GM23248 (cell line): Measurements from ENCODE around the gene MEMO1. TPM values are rescaled to one million over a fixed set of nuclear protein-coding genes. Genes with fewer than 3 reads are reported as not detected.

Experiments
- DNase-seq: peaks from one replicate; pipeline ENCODE4 v3.0.0-alpha.2; 2015
- H2AFZ ChIP-seq: fragments of 200-600 bp; sonication (generic); 2 replicates; pipeline ENCODE4 v1.6.1; 2016; ENCODE audit warnings: antibody characterized with exemption
- H3F3A ChIP-seq: fragments of 200-600 bp; sonication (generic); 2 replicates; pipeline ENCODE4 v1.6.1; 2016; ENCODE audit warnings: mild to moderate bottlenecking, antibody characterized with exemption, mixed run types; ENCODE audit not compliant: insufficient read depth
- H3K27ac ChIP-seq: fragments of 200-600 bp; sonication (generic); 2 replicates; pipeline ENCODE4 v1.5.1; 2016; ENCODE audit warnings: mild to moderate bottlenecking
- H3K27me3 ChIP-seq: fragments of 200-600 bp; sonication (generic); replicated peaks from 2 replicates; pipeline ENCODE4 v1.6.1; 2016; ENCODE audit warnings: mild to moderate bottlenecking; ENCODE audit not compliant: insufficient read depth
- H3K36me3 ChIP-seq: fragments of 200-600 bp; sonication (generic); 2 replicates; pipeline ENCODE4 v1.6.1; 2016; ENCODE audit warnings: low read depth, mild to moderate bottlenecking
- H3K4me1 ChIP-seq: fragments of 200-600 bp; sonication (generic); 2 replicates; pipeline ENCODE4 v1.6.1; 2016; ENCODE audit warnings: mild to moderate bottlenecking; ENCODE audit not compliant: insufficient read depth
- H3K4me2 ChIP-seq: fragments of 200-600 bp; sonication (generic); one replicate; pipeline ENCODE4 v1.6.1; 2016; ENCODE audit warnings: mild to moderate bottlenecking; ENCODE audit not compliant: unreplicated experiment
- H3K4me3 ChIP-seq: fragments of 200-600 bp; sonication (generic); 2 replicates; pipeline ENCODE4 v1.5.1; 2016; ENCODE audit warnings: mild to moderate bottlenecking
- H3K79me2 ChIP-seq: fragments of 200-600 bp; sonication (generic); 2 replicates; pipeline ENCODE4 v1.6.1; 2016; ENCODE audit warnings: mild to moderate bottlenecking; ENCODE audit not compliant: insufficient read depth
- H3K9ac ChIP-seq: fragments of 200-600 bp; sonication (generic); 2 replicates; pipeline ENCODE4 v1.6.1; 2016; ENCODE audit warnings: mild to moderate bottlenecking
- H3K9me2 ChIP-seq: fragments of 200-600 bp; sonication (generic); 2 replicates; pipeline ENCODE4 v1.6.1; 2016; ENCODE audit warnings: mixed run types, mild to moderate bottlenecking, moderate library complexity; ENCODE audit not compliant: insufficient read depth
- H3K9me3 ChIP-seq: fragments of 200-600 bp; sonication (generic); one replicate; pipeline ENCODE4 v1.6.1; 2017; ENCODE audit warnings: low read depth
- H4K20me1 ChIP-seq: fragments of 200-600 bp; sonication (generic); 2 replicates; pipeline ENCODE4 v1.6.0; 2016; ENCODE audit not compliant: insufficient read depth
- EZH2 ChIP-seq: fragments of 200-600 bp; sonication (generic); IDR thresholded peaks from 2 replicates; pipeline ENCODE4 v1.6.1; 2018; ENCODE audit warnings: antibody characterized with exemption, mild to moderate bottlenecking; ENCODE audit not compliant: insufficient read depth, poor library complexity, severe bottlenecking
- EZH2phosphoT487 ChIP-seq: fragments of 200-600 bp; sonication (generic); IDR thresholded peaks from 2 replicates; pipeline ENCODE4 v1.6.1; 2018; ENCODE audit warnings: antibody characterized with exemption, moderate library complexity, mild to moderate bottlenecking, low read depth; ENCODE audit not compliant: insufficient read depth
- WGBS, 2 experiments: methylation state at CpG; one replicate each; pipeline ENCODE4 v1.1.6; 2015 to 2017; ENCODE audit warnings: low lambda C conversion rate in 2 of 2, low coverage in 1 of 2; ENCODE audit errors: missing lambda C conversion rate in 2 of 2; 5-methylcytosine and 5-hydroxymethylcytosine counted together
- in situ Hi-C: fragments of 300-500 bp; cut with MboI; formaldehyde crosslinking; loops from 2 replicates; pipeline ENCODE4 v1.15.0; 2020
- polyA plus RNA-seq: library from polyadenylated mRNA; unstranded; fragments of >200 nt; fragmentation: Nextera tagmentation; extraction: Ambion mirVana; gene quantifications from 2 replicates; pipeline ENCODE4 v1.2.1, GENCODE V29; 2016
- total RNA-seq: library from RNA; depleted of rRNA; stranded (reverse); fragments of >200 nt; shearing (Covaris generic); gene quantifications from 2 replicates; pipeline ENCODE4 v1.2.3, GENCODE V29; 2014; rRNA removed

MEMO1 gene
- total and polyA plus RNA-seq, 2 experiments from 2014 or later: 36.2 to 46.3 TPM

DNA sequence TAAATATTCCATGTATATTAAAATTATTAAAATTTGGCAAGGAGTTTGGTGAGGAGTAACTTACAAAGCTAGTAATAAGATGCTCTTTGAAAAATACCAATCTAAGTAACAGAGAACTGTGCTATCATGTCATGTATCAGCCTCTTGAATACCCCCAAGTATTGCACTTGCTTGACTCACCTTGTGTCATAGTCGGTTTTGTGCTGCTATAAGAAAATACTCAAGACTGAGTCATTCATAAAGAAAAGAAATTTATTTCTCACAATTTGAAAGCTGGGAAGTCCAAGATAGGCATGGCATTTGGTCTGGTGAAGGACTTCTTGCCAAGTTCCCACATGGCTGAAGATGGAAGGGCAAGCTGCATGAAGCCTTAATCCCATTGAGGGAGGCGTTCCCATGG lies 179.2 kb downstream of the MEMO1 start:
- Histone ChIP-seq H2AFZ (no peak overlapping the region), H4K20me1 (no peaks in the 10 kb centered on the region), H3K79me2 (no peaks in the 10 kb centered on the region), H3K4me1 (no peaks in the 10 kb centered on the region), H3K4me3 (no peak overlapping the region), H3K36me3 (no peaks in the 10 kb centered on the region), H3K27ac (no peak overlapping the region), H3K27me3 (no peaks in the 10 kb centered on the region), H3K9ac (no peak overlapping the region), H3K9me3 (no peaks in the 10 kb centered on the region), H3F3A (no peaks in the 10 kb centered on the region), H3K4me2 (no peak overlapping the region), H3K9me2 (no peaks in the 10 kb centered on the region)
- WGBS, 2 experiments: 55 to 58% methylated on average over 2 of the region's 2 CpGs
- peak; percentile 34 for DNase-seq
- in situ Hi-C loops: no loop called here
- TF ChIP-seq EZH2: no peak
- no peak for TF ChIP-seq EZH2phosphoT487

DNA sequence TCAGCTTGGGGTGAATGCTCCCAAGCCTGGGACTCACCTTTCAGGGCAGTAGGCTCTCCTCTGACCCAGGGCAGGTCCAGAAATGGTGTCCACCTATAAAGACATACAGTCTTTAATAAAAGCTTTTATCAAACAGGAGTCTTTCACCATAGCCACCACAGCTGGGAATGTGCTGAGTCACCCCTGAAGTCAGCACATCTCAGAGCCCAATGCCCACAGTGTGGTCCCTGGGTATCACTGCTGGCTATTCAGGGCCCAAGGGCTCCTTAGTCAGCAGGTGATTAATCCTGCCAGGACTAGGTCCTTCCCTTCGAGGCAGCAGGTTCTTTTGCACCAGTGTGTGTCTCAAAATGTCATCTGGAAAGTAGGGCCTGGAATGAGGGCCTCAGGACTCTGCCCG lies 181.9 kb downstream of the MEMO1 start:
- Histone ChIP-seq H4K20me1 (no peaks in the 10 kb centered on the region), H3K27ac (no peak overlapping the region), H3K79me2 (no peaks in the 10 kb centered on the region), H3F3A (no peaks in the 10 kb centered on the region), H3K4me1 (no peaks in the 10 kb centered on the region), H3K9me3 (no peaks in the 10 kb centered on the region), H3K27me3 (no peaks in the 10 kb centered on the region), H3K9ac (no peak overlapping the region), H3K4me3 (no peak overlapping the region), H3K9me2 (no peaks in the 10 kb centered on the region), H3K36me3 (no peaks in the 10 kb centered on the region), H3K4me2 (no peak overlapping the region), H2AFZ (no peak overlapping the region)
- no peak for DNase-seq
- in situ Hi-C loops: no loop called here
- 54 to 56% methylated on average over 2 of the region's 2 CpGs for WGBS, 2 experiments
- TF ChIP-seq EZH2 (no peak), EZH2phosphoT487 (no peak)

DNA sequence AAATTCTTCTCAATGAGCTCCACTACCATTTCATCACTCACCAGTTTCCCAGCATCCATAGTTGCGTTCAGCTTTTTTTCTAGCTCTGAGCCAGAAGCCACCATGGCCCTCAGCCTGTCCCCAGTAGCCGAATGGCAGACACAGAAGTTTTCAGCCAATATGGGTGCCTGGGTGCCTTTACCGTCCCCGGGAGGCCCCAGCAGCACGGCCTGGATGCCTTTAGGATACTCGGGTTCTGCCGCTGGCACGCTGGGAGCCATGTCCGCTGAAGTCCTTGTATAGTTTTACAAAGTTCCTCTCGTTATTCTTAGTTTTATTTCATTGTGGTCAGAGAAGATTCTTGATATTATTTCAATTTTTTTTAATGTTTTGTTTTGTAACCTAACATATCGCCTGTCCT lies 187.2 kb downstream of the MEMO1 start:
- Histone ChIP-seq H2AFZ (no peak overlapping the region), H3K36me3 (no peaks in the 10 kb centered on the region)

DNA sequence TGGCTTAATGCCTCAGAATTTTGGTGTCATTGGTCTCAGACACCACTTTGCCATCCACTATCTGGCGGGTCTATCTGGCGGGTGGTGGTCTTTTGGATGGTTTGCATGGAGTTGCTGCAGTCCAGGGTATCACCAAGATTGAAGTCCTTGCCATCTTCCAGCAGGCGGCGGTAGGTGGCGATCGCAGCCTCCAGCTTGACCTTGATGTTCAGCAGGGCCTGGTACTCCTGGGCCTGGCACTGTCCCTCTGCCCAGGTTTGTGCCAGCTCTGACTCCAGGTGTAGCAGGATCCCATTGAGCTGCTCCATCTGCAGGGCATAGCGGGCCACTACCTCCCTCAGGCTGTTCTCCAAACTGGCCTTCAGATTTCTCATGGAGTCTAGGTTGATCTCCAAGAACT lies 188.2 kb downstream of the MEMO1 start:
- no peak overlapping the region for H3K4me3 ChIP-seq
- H3K4me1 ChIP-seq: no peaks in the 10 kb centered on the region
- H3K9me2 ChIP-seq: no peaks in the 10 kb centered on the region
- H3K79me2 ChIP-seq: no peaks in the 10 kb centered on the region
- no peak overlapping the region for H3K27ac ChIP-seq
- H3K9ac ChIP-seq: no peak overlapping the region
- no peak for TF ChIP-seq EZH2
- no peak for DNase-seq
- in situ Hi-C loops: no loop called here
- H3K27me3 ChIP-seq: no peaks in the 10 kb centered on the region
- no peaks in the 10 kb centered on the region for H3K36me3 ChIP-seq
- WGBS, 2 experiments: 82 to 89% methylated on average over 7 of the region's 7 CpGs
- no peak overlapping the region for H3K4me2 ChIP-seq
- no peaks in the 10 kb centered on the region for H3F3A ChIP-seq
- no peak overlapping the region for H2AFZ ChIP-seq
- no peaks in the 10 kb centered on the region for H3K9me3 ChIP-seq
- no peaks in the 10 kb centered on the region for H4K20me1 ChIP-seq

More for the DNA sequence above, 187.2 kb downstream of the MEMO1 start:
- H3K4me2 ChIP-seq: no peak overlapping the region
- no peaks in the 10 kb centered on the region for H3K9me2 ChIP-seq
- H3K9ac ChIP-seq: no peak overlapping the region
- in situ Hi-C loops: no loop called here
- no peak overlapping the region for H3K4me3 ChIP-seq
- no peak for TF ChIP-seq EZH2
- no peaks in the 10 kb centered on the region for H3K79me2 ChIP-seq
- H3K27me3 ChIP-seq: no peaks in the 10 kb centered on the region
- 75 to 78% methylated on average over 11 of the region's 11 CpGs for WGBS, 2 experiments
- no peaks in the 10 kb centered on the region for H3K4me1 ChIP-seq
- no peak for DNase-seq
- H4K20me1 ChIP-seq: no peaks in the 10 kb centered on the region
- H3F3A ChIP-seq: no peaks in the 10 kb centered on the region
- H3K9me3 ChIP-seq: no peaks in the 10 kb centered on the region
- no peak overlapping the region for H3K27ac ChIP-seq

Other genes with a start within 250 kb of the MEMO1 start
- gene DPY30, start 28.8 kb upstream of the MEMO1 start, total RNA-seq: 57.8 and 65.6 TPM in 2 replicates
- gene DPY30, start 28.8 kb upstream of the MEMO1 start, polyA plus RNA-seq: 147 and 159 TPM in 2 replicates
- 17.1 and 30.0 TPM in 2 replicates for gene SPAST, start 52.5 kb upstream of the MEMO1 start, total RNA-seq
- gene SPAST, start 52.5 kb upstream of the MEMO1 start, polyA plus RNA-seq: 5.5 and 6.6 TPM in 2 replicates
- gene SLC30A6, start 154.9 kb upstream of the MEMO1 start, total RNA-seq: 32.8 and 33.0 TPM in 2 replicates
- 16.2 and 18.6 TPM in 2 replicates for gene SLC30A6, start 154.9 kb upstream of the MEMO1 start, polyA plus RNA-seq